Measurements from ENCODE around the gene GLYR1. TPM values are rescaled to one million over a fixed set of nuclear protein-coding genes. Genes with fewer than 3 reads are reported as not detected.

Gene GLYR1
- total RNA-seq, 1 experiment from 2014 or later: 111 TPM

- Histone ChIP-seq H3K27ac (ENCODE audit: low read length) (no peak overlapping the region), H3K4me3 (ENCODE audit: low read depth in 2 of 2, low read length in 2 of 2) (no peak overlapping the region), H3K36me3 (ENCODE audit: control insufficient read depth, insufficient read depth, low read length) (no peaks in the 10 kb centered on the region), H3K27me3 (ENCODE audit: control insufficient read depth, insufficient read depth, low read length) (no peaks in the 10 kb centered on the region), H3K9me3 (ENCODE audit: control insufficient read depth, insufficient read depth, low read depth, low read length) (no peaks in the 10 kb centered on the region), H3K4me1 (ENCODE audit: control insufficient read depth, insufficient read depth, low read length) (0 out of 2 replicates have a peak, but pooled peaks cover 3% of the 10 kb centered on the region)
- BruUV-seq (replicated peaks): no TSS peak
- in situ Hi-C loops (cut with HindIII; ENCODE audit: low pct_unique_long_range_greater_than_20kb, low sequenced_read_pairs): no loop called here
- ATAC-seq (no peak), DNase-seq (ENCODE audit: low read depth, low spot score) (no peak)
- CTCF ChIA-PET: no interaction called here
- intact Hi-C loops (cut with micrococcal nuclease; ENCODE audit: unreplicated experiment): no loop called here
- TF ChIP-seq SIN3A (IDR thresholded peaks at IDR 0.05; ENCODE audit: borderline replicate concordance, insufficient read depth, low read depth, low read length): no peak
- TF ChIP-seq TCF7L2 (IDR thresholded peaks at IDR 0.05; ENCODE audit: low read depth, low read length): no peak
- no peak for TF ChIP-seq POLR2AphosphoS5 (IDR thresholded peaks at IDR 0.05; ENCODE audit: low read depth, low read length)
- TF ChIP-seq CTCF (IDR thresholded peaks at IDR 0.05): no peak
- TF ChIP-seq REST (IDR thresholded peaks at IDR 0.05; ENCODE audit: insufficient read depth in 1 of 2, low read depth in 2 of 2, low read length in 1 of 2): no peak
- POLR2A ChIA-PET: interaction anchor here (0.5 kb wide), 1 partner anchor 109 kb away, joined by 4 read pairs; no protein-coding TSS in a partner anchor
Observed at GRCh38 chr16:4777339-4778049, 69.6 kb downstream of the GLYR1 start.

GRCh38 chr16:4776141-4776705, 70.9 kb downstream of the GLYR1 start:
- Histone ChIP-seq H3K27me3 (ENCODE audit: control insufficient read depth, insufficient read depth, low read length) (no peaks in the 10 kb centered on the region), H3K27ac (ENCODE audit: low read length) (no peak overlapping the region), H3K36me3 (ENCODE audit: control insufficient read depth, insufficient read depth, low read length) (no peaks in the 10 kb centered on the region), H3K4me1 (ENCODE audit: control insufficient read depth, insufficient read depth, low read length) (0 out of 2 replicates have a peak, but pooled peaks cover 3% of the 10 kb centered on the region), H3K4me3 (ENCODE audit: low read depth in 2 of 2, low read length in 2 of 2) (no peak overlapping the region), H3K9me3 (ENCODE audit: control insufficient read depth, insufficient read depth, low read depth, low read length) (no peaks in the 10 kb centered on the region)
- ATAC-seq: no peak
- in situ Hi-C loops (cut with HindIII; ENCODE audit: low pct_unique_long_range_greater_than_20kb, low sequenced_read_pairs): no loop called here
- ChIA-PET CTCF (no interaction called here), POLR2A (interaction anchor here (0.6 kb wide), 1 partner anchor 81 kb away, joined by 7 read pairs; no protein-coding TSS in a partner anchor)
- TF ChIP-seq TCF7L2 (IDR thresholded peaks at IDR 0.05; ENCODE audit: low read depth, low read length): no peak
- TF ChIP-seq POLR2AphosphoS5 (IDR thresholded peaks at IDR 0.05; ENCODE audit: low read depth, low read length): no peak
- TF ChIP-seq REST (IDR thresholded peaks at IDR 0.05; ENCODE audit: insufficient read depth in 1 of 2, low read depth in 2 of 2, low read length in 1 of 2): no peak
- no peak for TF ChIP-seq SIN3A (IDR thresholded peaks at IDR 0.05; ENCODE audit: borderline replicate concordance, insufficient read depth, low read depth, low read length)
- no peak for TF ChIP-seq CTCF (IDR thresholded peaks at IDR 0.05)
- intact Hi-C loops (cut with micrococcal nuclease; ENCODE audit: unreplicated experiment): no loop called here
- no TSS peak for BruUV-seq (replicated peaks)
- no peak for DNase-seq (ENCODE audit: low read depth, low spot score)
